Measurements from ENCODE around the gene SETBP1.
A peak's percentile ranks its signal among the peaks of the same experiment; 100 is the strongest.

The SETBP1 gene

DNA sequence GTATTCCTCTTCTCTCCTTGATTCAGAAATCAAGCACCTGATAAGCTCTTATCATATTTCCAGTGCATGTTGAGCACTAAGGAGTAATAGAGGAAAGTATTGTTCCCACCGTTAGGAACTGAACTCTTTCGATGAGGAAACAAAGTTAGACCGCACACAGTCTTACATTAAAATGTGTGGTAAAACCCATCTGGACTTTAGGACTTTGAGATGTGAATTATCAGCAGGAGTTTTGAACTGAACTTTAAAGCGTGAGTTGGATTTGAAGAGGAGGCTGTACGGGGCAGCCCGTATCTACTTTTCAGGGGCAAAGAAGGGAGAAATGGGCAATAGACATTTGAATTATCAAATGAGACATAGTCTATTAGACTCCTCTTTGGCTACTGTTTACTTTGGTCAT lies 134.4 kb downstream of the SETBP1 start:
- Histone ChIP-seq H3K4me3 (no peak overlapping the region), H3K9ac (no peak overlapping the region), H3K36me3 (no peaks in the 10 kb centered on the region), H4K20me1 (no peaks in the 10 kb centered on the region), H3K27ac (no peak overlapping the region), H3K27me3 (no peaks in the 10 kb centered on the region), H3K4me1 (0 out of 2 replicates have a peak, but pooled peaks cover 9% of the 10 kb centered on the region), H3K9me3 (no peaks in the 10 kb centered on the region), H3K4me2 (no peak overlapping the region)
- no peak for TF ChIP-seq Cebpa-rat (IDR thresholded peaks at IDR 0.05)

DNA sequence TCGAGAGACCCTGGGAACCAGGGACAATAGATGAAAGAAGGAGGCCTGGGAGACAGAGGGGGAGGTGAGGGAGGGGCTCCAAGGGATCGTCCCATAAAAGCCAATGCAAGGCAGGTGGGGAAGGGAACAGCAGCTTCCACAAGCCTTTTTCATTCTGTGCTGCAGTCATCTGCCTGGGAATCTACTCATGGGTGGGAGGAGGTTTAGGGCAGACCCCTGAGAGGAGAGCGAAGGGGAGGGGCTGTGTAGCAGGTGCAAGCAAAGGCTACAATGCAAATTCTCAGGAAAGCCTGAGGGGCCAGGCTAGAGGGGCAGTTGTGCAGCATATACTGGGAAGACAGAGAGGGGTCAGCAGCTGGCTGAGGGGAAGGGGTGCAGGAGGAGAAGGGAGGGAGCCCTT lies 135.4 kb downstream of the SETBP1 start:
- no peak for TF ChIP-seq Cebpa-rat (IDR thresholded peaks at IDR 0.05)
- Histone ChIP-seq H3K4me2 (no peak overlapping the region), H3K4me1 (0 out of 2 replicates have a peak, but pooled peaks cover 9% of the 10 kb centered on the region), H3K4me3 (no peak overlapping the region), H3K9me3 (no peaks in the 10 kb centered on the region), H4K20me1 (no peaks in the 10 kb centered on the region), H3K27ac (no peak overlapping the region), H3K9ac (no peak overlapping the region), H3K27me3 (no peaks in the 10 kb centered on the region), H3K36me3 (no peaks in the 10 kb centered on the region)

DNA sequence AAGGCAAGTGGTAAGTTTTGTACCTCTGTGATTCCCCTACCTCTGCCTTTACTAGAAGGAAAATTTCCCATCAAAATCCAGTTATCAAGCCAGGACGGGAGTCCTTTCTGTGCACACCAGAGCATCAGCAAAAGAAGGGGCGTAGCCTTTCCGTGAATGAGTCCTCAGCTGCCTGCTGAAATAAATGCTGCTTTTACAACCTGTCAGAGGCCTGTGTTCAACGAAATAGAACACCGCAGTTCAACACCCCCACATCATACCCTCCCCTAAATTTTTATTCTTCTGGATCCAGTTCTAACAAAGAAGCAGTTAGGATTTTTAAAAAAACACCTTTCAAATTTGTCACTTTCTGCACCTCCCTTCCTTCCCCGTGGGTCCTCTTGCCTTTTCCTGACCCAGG lies 135.8 kb downstream of the SETBP1 start:
- no peak for TF ChIP-seq Cebpa-rat (IDR thresholded peaks at IDR 0.05)
- Histone ChIP-seq H3K36me3 (no peaks in the 10 kb centered on the region), H3K4me2 (no peak overlapping the region)

DNA sequence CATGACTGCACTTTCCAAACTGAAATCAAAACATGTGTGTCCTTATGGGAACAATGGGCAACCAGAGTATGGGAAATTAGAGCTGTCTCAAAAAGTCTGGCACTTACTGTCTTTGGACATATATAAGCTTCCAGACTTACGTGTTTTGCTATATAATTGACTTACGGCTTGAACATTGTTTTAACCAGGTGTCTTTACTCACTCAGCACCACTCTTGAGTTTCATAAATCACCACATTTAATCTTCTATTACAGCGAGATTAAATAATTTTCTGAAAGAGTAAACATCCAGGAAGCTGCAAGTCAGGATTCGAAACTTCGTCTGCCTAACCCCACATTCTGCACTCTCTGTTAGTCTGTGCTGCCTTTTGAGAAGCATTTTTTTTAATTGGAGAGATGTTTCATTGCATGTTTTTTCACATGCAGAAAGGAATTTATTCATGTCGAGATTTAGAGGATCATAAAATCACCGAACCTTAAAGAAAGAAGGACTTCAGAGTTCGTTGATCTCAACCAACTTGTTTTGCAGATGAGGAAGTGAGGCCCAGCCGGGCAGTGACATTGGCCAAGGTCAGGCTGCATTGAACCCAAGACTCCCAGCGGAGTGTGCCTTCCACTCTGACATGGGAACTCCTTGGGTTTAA lies 137.3 kb downstream of the SETBP1 start:
- H3K4me1 ChIP-seq, result 0 out of 2 replicates have a peak, but pooled peaks cover 9% of the 10 kb centered on the region
- no peaks in the 10 kb centered on the region for H3K36me3 ChIP-seq
- no peak overlapping the region for H3K4me3 ChIP-seq
- no peaks in the 10 kb centered on the region for H4K20me1 ChIP-seq
- no peak overlapping the region for H3K27ac ChIP-seq
- no peaks in the 10 kb centered on the region for H3K27me3 ChIP-seq
- H3K4me2 ChIP-seq, result peak overlapping the region; percentile 6; the same call in 1 of the 2 replicates
- no peaks in the 10 kb centered on the region for H3K9me3 ChIP-seq
- H3K9ac ChIP-seq, result no peak overlapping the region
- TF ChIP-seq Cebpa-rat (IDR thresholded peaks at IDR 0.05), result no peak

More for the DNA sequence above, 135.8 kb downstream of the SETBP1 start:
- Histone ChIP-seq H3K27ac (no peak overlapping the region), H3K4me1 (0 out of 2 replicates have a peak, but pooled peaks cover 9% of the 10 kb centered on the region), H3K9me3 (no peaks in the 10 kb centered on the region), H3K4me3 (no peak overlapping the region), H3K27me3 (no peaks in the 10 kb centered on the region), H4K20me1 (no peaks in the 10 kb centered on the region), H3K9ac (no peak overlapping the region)

DNA sequence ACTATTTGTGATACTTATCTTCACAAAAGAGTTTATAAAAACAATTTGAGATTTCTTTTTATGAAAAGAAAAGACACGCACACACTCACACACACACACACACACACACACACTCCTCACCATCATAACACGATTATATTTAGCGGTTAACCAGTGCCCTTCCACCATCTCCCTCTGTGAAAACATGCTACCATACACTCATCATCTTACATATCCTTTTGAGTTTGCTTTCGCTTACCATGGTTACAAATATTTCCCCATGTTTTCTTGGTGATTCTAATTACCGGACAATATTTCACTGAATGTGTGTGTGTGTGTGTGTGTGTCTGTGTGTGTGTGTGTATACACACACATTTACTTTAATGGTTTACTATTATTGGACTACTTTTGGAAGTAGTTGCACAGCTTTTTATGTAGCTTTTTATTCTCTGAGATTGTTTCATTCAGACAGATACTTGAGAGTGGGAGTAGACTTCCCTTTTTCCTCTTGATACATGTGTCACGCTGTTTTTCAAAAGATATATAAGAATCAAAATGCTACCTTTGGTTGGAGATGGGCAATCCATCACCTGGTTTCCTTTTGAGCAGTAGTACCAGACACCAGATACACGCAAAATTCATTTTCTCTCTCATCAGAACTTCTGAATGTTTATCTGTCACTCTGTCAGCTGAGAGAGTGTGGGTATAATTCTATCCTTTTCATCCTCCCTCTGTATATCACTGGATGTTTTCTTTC lies 138.1 kb downstream of the SETBP1 start:
- Histone ChIP-seq H3K4me3 (no peak overlapping the region), H3K4me2 (no peak overlapping the region)
- TF ChIP-seq Cebpa-rat (IDR thresholded peaks at IDR 0.05), result no peak

DNA sequence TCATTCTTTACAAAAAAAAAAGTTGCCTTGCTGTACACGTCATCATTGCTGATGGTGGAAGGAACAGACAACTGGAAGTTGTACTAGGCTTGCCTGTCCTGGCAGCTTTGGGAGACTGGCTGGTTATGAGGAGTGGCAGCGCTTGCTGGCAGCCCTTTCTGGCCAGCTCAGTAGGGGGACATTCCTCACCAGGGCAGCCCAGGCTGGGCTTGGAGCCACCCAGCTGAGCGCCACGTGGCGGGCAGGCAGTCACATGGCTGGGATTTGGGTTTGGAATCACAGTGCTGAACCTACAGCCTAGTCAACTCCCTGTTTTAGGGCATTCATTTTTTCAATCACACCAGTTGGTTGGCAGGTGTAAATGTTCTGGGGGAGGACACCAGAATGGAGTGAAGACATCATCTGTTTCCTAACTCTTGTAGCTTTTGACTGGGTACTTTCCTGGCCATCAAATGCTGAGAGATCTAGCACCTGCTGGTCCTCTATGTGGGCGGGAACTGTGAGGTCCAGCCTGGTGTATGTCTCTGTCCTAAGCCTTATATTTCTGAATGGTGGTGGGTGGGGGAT lies 139.3 kb downstream of the SETBP1 start:
- no peak overlapping the region for H3K27ac ChIP-seq
- no peaks in the 10 kb centered on the region for H3K27me3 ChIP-seq
- no peaks in the 10 kb centered on the region for H3K36me3 ChIP-seq
- no peak overlapping the region for H3K4me3 ChIP-seq
- H4K20me1 ChIP-seq, result no peaks in the 10 kb centered on the region
- H3K9ac ChIP-seq, result no peak overlapping the region
- no peak overlapping the region for H3K4me2 ChIP-seq
- no peaks in the 10 kb centered on the region for H3K9me3 ChIP-seq
- no peak for TF ChIP-seq Cebpa-rat (IDR thresholded peaks at IDR 0.05)
- H3K4me1 ChIP-seq, result 0 out of 2 replicates have a peak, but pooled peaks cover 13% of the 10 kb centered on the region

More for the DNA sequence above, 138.1 kb downstream of the SETBP1 start:
- no peak overlapping the region for H3K27ac ChIP-seq
- no peaks in the 10 kb centered on the region for H4K20me1 ChIP-seq
- no peak overlapping the region for H3K9ac ChIP-seq
- no peaks in the 10 kb centered on the region for H3K36me3 ChIP-seq
- H3K4me1 ChIP-seq, result 0 out of 2 replicates have a peak, but pooled peaks cover 9% of the 10 kb centered on the region
- H3K9me3 ChIP-seq, result no peaks in the 10 kb centered on the region
- H3K27me3 ChIP-seq, result no peaks in the 10 kb centered on the region

DNA sequence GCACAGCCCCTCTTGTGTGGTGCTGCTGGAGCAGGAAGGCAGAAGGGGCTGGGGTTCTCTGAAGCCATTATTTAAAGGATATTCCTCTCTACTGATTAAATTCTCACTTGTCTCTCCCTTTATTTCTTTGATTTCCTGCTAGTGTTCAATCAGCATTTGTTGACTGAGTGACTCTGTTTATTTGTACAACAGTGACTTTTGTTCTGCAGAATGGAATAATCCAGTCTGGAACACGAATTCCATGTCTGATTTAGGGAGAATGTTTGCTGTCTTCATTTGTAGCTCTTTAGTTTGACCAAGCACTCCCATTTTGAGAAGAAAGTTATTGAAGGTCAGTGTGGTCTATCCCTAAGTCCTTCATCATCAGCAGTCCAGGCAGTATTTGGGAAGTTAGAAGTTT lies 141.2 kb downstream of the SETBP1 start:
- H3K4me2 ChIP-seq, result no peak overlapping the region
- H3K4me1 ChIP-seq, result peaks cover 22% of the 10 kb centered on the region
- H3K27me3 ChIP-seq, result no peaks in the 10 kb centered on the region
- no peak overlapping the region for H3K4me3 ChIP-seq
- H3K9ac ChIP-seq, result no peak overlapping the region
- no peaks in the 10 kb centered on the region for H3K9me3 ChIP-seq
- no peak for TF ChIP-seq Cebpa-rat (IDR thresholded peaks at IDR 0.05)
- H4K20me1 ChIP-seq, result no peaks in the 10 kb centered on the region
- no peaks in the 10 kb centered on the region for H3K36me3 ChIP-seq
- H3K27ac ChIP-seq, result no peak overlapping the region

DNA sequence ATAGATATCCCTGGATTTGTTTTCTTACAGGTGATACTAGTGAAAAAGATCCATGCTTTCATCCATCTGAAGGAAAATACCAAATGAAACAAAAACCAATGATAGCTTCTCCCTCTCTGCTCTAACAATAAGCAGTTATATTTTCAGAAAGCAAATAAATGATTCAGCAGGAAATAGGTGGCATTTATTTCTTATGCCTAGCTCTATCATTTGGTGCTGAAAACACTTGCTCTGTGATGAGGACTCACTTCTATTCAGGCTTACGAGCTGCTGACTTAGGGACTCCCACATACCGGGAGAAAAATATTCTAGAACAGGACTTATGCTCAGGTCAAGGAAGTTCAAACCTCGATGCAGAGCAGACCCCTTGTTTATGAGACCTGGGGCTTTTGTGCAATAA lies 142.6 kb downstream of the SETBP1 start:
- no peak overlapping the region for H3K9ac ChIP-seq
- H3K36me3 ChIP-seq, result no peaks in the 10 kb centered on the region
- no peaks in the 10 kb centered on the region for H4K20me1 ChIP-seq
- no peak for TF ChIP-seq Cebpa-rat (IDR thresholded peaks at IDR 0.05)
- no peaks in the 10 kb centered on the region for H3K9me3 ChIP-seq
- H3K4me1 ChIP-seq, result peaks cover 30% of the 10 kb centered on the region
- no peak overlapping the region for H3K4me2 ChIP-seq
- H3K4me3 ChIP-seq, result no peak overlapping the region
- H3K27ac ChIP-seq, result no peak overlapping the region
- no peaks in the 10 kb centered on the region for H3K27me3 ChIP-seq

DNA sequence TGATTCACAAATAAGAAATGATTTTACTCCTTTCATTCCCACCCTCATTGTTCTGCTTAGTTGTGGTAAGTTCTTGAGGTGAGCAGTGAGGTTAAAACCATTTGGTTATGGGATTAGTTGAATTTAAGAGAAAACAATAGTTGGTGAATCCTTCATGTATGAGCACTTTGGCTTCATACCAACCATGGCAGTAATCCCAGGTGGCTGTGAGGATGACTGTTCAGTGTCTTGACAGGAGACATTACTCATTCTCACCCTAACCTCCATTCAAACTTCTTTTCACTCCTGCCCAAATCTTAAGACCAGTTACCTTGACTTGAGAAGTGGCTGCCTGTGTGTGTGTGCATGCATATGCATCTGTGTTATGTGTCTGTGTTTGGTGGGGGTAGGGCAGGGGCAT lies 143.1 kb downstream of the SETBP1 start:
- no peak for TF ChIP-seq Cebpa-rat (IDR thresholded peaks at IDR 0.05)
- no peaks in the 10 kb centered on the region for H4K20me1 ChIP-seq
- no peak overlapping the region for H3K4me3 ChIP-seq
- no peaks in the 10 kb centered on the region for H3K36me3 ChIP-seq
- no peak overlapping the region for H3K4me2 ChIP-seq
- no peaks in the 10 kb centered on the region for H3K27me3 ChIP-seq
- no peaks in the 10 kb centered on the region for H3K9me3 ChIP-seq
- peaks cover 32% of the 10 kb centered on the region for H3K4me1 ChIP-seq
- no peak overlapping the region for H3K9ac ChIP-seq
- H3K27ac ChIP-seq, result no peak overlapping the region

DNA sequence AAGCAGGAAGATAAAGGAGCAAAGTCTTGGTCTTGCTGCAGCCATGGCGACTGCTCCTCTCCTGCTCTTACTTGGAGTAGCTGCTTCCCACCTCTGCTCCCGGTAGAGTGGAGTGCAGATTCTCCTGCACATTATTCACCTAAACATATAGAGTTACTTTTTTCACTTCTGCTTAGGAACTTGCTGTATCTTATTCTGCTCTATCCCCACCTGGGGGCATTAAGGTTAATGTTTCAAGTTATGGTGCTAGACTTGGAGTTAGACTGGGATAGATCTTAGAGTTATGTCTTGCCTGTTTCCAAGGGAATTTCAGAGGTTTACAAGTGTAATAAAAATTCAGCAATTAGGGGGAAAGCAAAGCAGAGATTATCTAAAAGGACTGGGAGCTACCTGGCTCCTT lies 144.2 kb downstream of the SETBP1 start:
- TF ChIP-seq Cebpa-rat (IDR thresholded peaks at IDR 0.05), result no peak
- Histone ChIP-seq H3K4me3 (no peak overlapping the region), H4K20me1 (no peaks in the 10 kb centered on the region), H3K27me3 (no peaks in the 10 kb centered on the region), H3K27ac (no peak overlapping the region), H3K4me2 (no peak overlapping the region), H3K36me3 (no peaks in the 10 kb centered on the region), H3K9me3 (no peaks in the 10 kb centered on the region), H3K4me1 (peaks cover 35% of the 10 kb centered on the region), H3K9ac (no peak overlapping the region)
